HG02642 (cell line): ENCODE data around the gene SLC25A23.
"Not testable (repeated sequence)": the region's sequence is repeated elsewhere in the genome, so short reads cannot be mapped to it uniquely, and the experiment has no call there.

ENCODE experiments used
- ATAC-seq: cut with Tn5 transposase; IDR thresholded peaks from one replicate; pipeline ENCODE4 v1.9.1; 2021; ENCODE audit warnings: mild to moderate bottlenecking; ENCODE audit not compliant: unreplicated experiment, poor library complexity

Gene SLC25A23

DNA sequence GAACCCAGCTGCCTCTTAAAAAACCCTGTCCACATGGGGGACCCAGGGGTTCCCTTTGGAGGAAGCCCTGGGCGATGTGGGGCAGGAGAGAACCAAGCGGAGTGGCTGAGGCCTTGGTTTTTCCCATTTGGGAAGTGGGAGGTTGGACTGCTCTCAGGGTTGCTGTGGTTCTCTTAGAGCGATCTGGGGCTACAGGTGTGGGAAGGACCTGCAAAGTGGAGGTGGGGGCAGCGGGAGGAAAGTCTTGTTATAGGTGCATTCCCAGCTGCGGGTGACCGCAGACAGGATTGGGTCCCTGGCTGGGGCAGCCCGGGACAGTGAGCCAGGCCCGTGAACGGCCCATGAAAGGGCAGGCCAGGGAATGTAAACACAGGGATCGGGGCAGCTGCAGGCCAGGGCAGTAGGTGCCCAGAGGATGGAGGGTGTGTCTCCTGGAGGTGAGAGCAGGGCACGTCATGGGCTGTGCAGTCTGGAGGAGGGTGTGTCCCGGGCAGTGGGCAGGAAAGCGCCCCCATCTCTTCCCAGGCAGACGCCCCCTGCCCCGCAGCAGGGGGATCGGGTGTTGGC is 814 bp downstream of the SLC25A23 start:
- no peak for ATAC-seq

DNA sequence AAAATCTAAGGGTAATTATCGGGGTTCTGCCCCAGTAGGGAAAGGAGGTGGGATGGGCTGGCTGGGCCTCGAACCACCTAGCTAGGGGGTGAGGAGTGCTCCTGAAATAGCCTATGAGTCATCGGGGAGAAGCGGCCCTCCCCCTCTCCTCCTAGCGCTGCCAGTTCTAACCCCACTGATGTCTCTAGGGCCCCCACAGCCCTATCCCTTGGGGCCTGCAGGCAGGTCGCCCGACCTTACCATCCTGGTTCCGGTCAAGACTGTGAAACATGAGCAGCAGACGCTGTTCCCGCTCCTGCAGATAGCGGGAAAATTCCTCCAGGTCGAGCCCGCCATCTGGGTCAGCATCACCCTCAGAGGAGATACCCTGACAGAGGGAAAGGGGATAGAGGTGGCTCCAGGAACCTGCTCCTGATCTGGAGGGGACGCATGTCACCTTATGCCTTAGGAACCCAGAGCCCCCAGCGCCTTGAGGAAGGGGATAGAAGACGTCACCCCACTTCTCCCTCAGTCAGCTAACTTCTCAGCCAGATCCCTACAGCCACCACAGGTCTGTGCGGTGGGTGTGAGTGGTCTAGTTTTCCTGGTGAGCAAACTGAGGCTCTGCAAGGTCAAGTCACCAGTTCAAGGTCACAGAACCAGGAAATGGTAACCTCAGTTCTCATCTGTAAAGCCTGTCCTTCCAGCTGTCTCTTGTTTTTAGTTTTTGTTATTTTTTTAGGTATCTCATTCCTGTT is 1.5 kb downstream of the SLC25A23 start:
- ATAC-seq = no peak

- ATAC-seq = no peak
Observed at GRCh38 chr19:6455924-6456323, 3.7 kb downstream of the SLC25A23 start.

- no peak for ATAC-seq
Observed at GRCh38 chr19:6453951-6454565, 5.5 kb downstream of the SLC25A23 start.

- no peak for ATAC-seq
Observed at GRCh38 chr19:6452899-6453298, 6.7 kb downstream of the SLC25A23 start.

- no peak for ATAC-seq
Observed at GRCh38 chr19:6452223-6452614, 7.4 kb downstream of the SLC25A23 start.

GRCh38 chr19:6451583-6452222 is 7.9 kb downstream of the SLC25A23 start:
- ATAC-seq = no peak

- ATAC-seq = no peak
Observed at GRCh38 chr19:6450166-6450565, 9.4 kb downstream of the SLC25A23 start.

DNA sequence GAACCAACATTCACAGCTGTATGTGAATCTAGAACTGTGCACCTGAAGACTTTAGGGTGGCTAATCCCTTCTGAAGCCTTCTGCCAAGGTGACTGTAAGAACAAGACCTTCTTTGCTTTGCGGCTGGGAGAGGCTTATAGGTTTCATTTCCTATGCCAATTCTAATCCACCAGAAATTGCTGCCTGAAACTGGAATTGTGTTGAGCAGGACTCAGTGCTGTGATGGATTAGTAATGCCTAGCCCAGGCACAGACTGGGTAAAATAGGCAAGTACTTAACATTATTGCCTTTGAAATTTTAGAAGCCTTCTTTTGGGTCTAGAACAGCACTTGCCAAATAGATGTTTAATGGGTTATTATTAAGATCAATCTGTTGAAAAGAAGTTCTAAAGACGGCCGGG is 11.5 kb downstream of the SLC25A23 start:
- no peak for ATAC-seq

DNA sequence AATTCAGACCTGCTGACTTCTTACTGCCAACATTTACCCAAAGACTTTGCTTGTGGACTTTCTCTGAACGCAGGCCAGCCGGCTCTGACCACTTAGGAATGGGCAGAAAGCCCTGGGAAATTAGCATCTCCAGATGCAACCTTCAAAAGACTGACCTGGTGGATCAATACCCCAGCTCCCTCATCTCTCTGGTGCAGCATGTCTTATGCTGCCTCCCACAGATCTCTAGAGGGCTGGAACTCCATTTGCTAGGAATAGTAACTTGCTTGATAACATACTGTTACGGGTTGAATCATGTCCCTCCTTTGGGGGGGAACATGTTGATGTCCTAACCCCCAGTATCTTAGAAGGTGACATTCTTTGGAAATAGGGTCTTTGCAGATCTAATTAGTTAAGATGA is 13.1 kb downstream of the SLC25A23 start:
- no peak for ATAC-seq

DNA sequence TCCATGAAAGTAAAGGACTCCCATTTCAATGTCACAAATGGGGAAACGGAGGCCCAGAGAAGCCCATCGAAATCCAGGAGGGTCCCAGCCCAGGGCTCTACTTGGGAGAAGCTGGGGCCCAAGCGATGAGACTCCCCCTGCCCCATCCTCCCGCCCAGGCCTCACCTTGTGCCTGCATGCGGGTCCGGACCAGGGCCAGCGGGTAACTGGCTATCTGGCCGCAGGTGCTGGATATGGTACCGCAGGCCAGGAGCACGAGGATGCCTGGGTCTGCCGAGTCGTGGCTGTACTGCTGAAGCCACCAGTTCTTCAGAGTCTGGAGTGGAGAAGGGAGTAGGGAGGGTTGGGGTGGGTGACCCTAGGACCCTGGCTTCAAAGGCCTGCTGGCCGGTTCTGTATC is 15.6 kb downstream of the SLC25A23 start:
- no peak for ATAC-seq

- ATAC-seq = no peak
Observed at GRCh38 chr19:6442087-6442688, 17.4 kb downstream of the SLC25A23 start.

- no peak for ATAC-seq
Observed at GRCh38 chr19:6440905-6441304, 18.7 kb downstream of the SLC25A23 start.

GRCh38 chr19:6439743-6440142 is 19.8 kb downstream of the SLC25A23 start:
- no peak for ATAC-seq

DNA sequence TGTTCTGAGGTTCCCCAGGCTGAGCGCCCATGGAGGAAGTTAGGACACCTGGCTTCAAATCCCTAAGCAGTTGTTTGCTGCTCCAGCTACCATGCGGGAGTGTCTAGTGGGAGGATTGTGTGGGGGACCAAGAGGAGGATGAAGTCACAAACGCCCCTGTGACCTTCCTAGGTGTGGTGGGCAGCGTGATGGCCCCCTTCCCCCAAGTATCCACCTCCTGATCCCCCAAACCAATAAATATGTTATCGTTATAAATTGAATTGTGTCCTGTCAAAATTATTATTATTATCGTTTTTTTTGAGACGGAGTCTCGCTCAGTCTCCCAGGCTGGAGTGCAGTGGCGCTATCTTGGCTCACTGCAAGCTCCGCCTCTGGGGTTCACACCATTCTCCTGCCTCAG is 25.9 kb downstream of the SLC25A23 start, which contains the start of gene SLC25A41:
TSS of gene SLC25A41 (minus strand) at position 101 of the 400 bp plus-strand sequence. CDS start at position 31, 70 bp downstream.
- ATAC-seq = no peak

DNA sequence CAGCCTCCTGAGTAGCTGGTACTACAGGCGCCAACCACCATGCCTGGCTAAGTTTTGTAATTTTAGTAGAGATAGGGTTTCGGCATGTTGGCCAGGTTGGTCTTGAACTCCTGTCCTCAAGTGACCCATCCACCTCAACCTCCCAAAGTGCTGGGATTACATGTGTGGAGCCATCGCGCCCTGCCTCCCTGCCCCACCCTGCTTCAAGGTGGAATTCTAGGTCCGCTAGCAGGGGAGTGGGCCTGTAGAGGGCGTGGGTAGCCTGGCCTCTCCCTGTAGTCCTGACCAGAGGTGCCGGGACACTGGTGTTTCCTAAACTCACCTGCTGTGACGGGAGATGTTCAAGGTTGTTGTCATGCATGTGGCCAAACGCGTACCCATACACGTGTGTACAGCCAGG is 26.4 kb downstream of the SLC25A23 start:
- ATAC-seq = no peak

- no peak for ATAC-seq
Observed at GRCh38 chr19:6431891-6432290, 27.7 kb downstream of the SLC25A23 start.

- no peak for ATAC-seq
Observed at GRCh38 chr19:6429419-6430221, 30.0 kb downstream of the SLC25A23 start.

DNA sequence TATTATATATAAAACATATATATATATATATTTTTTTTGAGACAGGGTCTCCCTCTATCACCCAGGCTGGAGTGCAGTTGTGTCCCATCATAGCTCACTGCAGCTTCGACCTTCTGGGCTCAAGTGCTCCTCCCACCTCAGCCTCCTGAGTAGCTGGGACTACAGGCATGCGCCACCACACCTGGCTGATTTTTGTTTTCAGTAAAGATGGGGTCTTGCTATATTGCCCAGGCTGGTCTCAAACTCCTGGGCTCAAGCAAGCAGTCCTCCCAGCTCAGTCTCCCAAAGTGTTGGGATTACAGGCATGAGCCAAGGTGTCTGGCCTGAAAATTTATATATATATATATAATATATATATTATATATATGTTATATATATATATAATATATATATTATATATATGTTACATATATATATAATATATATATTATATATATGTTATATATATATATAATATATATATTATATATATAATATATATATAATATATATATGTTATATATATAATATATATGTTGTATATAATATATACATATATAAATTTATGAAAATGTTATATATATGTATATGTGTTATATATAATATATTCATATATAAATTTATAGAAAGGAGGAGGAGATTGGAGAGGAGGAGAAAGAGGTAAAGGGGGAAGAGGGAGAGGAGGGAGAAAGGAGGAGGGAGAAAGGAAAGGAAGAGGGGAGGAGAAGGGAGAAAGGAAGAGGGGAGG is 30.7 kb downstream of the SLC25A23 start:
- ATAC-seq = not testable (repeated sequence)
